ENCODE results near the gene SPATA31A1.
"Not testable (repeated sequence)": the region's sequence is repeated elsewhere in the genome, so short reads cannot be mapped to it uniquely, and the experiment has no call there.

SPATA31A1 gene

DNA sequence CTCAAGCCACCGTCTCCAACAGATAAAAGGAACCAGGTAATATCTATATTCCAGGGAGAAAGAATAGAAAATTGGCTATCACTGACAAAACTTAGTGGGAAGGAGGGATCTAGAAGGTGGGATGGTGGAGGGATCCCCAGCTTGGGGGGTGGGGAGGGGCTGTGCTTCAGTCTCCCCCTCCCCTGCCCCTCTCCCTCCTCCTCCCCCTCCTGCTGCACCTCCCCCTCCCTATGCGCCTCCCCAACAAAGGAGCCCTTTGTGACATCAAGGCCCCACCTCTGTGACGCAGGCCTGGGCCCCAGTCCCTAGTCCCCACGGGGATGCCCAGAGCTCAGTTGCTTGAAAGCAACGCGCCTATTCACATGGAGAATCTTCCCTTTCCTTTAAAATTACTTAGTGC is at the start of gene SPATA31A1:
Gene SPATA31A1 (plus strand): TSS at position 301 of the 400 bp plus-strand sequence. CDS start 62 bp downstream, at position 363.
- DNase-seq = not testable (repeated sequence)

DNA sequence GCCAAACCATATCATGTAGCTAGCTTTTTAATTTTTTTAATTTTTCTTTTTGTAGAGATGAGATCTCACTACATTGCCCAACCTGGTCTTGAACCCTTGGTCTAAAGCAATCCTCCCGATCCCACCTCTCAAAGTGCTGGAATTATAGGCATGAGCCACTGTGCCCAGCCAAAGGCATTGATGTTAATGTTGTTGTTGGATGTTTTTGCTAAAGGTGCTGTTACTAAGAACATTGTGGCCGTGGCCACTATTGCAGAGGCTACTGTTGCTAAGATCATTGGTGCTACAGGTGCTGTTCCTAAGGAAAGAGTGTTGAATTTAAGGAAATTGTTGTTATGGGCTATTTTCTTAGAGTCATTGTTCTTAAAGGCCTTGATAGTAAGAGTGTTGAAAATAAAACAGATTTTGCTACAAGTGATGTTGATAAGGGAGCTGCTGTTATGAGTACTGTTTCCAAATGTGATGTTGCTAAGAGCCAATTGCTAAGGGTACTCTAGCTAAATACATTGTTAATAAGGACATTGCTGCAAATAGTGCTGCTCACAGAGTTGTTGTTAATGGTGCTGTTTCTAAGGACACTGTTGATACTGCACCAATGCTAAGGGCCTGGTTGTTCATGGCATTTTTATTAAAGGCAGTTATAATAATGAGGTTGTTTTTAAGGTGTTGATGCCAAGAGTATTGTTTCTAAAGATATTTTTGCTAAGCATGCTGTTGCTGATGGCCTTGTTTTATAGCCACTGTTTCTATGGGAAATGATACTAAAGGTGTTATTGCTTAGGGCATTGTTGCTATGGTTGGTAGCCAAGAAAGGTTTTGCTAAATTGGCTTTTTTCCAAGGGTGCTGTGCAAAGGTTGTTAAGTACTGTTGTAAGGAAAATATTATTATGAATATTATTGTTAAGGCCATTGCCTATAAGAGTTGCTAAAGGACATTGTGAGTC is 52.1 kb downstream of the SPATA31A1 start:
- not testable (repeated sequence) for DNase-seq

DNA sequence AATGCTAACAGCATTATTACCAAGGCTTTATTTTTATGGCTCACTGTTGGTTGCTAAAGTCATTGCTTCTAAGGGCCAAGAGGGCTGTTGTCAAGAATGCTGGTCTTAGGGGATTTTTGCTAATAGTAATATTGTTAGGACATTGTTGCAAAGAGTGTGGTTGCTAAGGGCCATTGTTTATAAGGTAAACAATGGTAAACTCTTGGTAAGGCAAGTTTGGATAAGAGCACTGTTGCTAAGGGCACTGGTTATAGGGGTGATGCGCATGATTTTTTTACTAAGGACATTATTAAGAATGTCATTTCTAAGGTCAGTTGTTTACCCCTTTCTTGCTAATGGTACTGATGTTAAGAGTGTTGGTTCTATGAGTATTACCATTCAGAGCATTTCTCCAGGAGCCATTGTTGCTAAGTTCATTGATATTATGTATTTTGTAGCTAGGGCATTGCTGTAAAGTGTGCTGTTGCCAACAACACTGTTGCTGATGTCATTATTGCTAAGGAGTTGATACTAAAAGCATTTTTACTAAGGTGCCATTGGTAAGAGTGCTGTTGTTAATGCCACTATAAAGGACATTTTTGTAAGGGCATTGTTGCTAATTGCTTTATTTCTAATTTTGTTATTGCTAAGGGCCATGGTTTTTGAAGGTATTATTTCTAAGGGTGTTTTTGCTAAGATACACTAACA is 55.9 kb downstream of the SPATA31A1 start:
- not testable (repeated sequence) for DNase-seq
